IgD-negative memory B cell (primary cell): Measurements from ENCODE around the gene NUP205. TPM values are rescaled to one million over a fixed set of nuclear protein-coding genes. Genes with fewer than 3 reads are reported as not detected.
A peak's percentile ranks its signal among the peaks of the same experiment; 100 is the strongest.

ENCODE experiments used
- H3K27ac Mint-ChIP-seq, 3 donors: one replicate each; pipeline ENCODE4 v1.8.0; 2020 to 2022; ENCODE audit warnings: mild to moderate bottlenecking in 3 of 3, mixed read lengths in 3 of 3, moderate library complexity in 1 of 3
- H3K27me3 Mint-ChIP-seq: one replicate; pipeline ENCODE4 v1.8.0; 2021; ENCODE audit warnings: mixed read lengths
- H3K36me3 Mint-ChIP-seq: one replicate; pipeline ENCODE4 v1.8.0; 2020; ENCODE audit warnings: mild to moderate bottlenecking, mixed read lengths
- H3K4me1 Mint-ChIP-seq, 3 donors: one replicate each; pipeline ENCODE4 v1.8.0; 2020 to 2022; ENCODE audit warnings: mixed read lengths in 3 of 3, mild to moderate bottlenecking in 1 of 3
- H3K4me3 Mint-ChIP-seq, 4 donors: one replicate each; pipeline ENCODE4 v1.8.0; 2020 to 2022; ENCODE audit warnings: mild to moderate bottlenecking in 4 of 4, mixed read lengths in 4 of 4, moderate library complexity in 3 of 4
- H3K9me3 Mint-ChIP-seq, 3 donors: one replicate each; pipeline ENCODE4 v1.8.0; 2020 to 2021; ENCODE audit warnings: mixed read lengths in 3 of 3, mild to moderate bottlenecking in 1 of 3
- polyA plus RNA-seq: library from polyadenylated mRNA; unstranded; fragments of 300-500 nt; fragmentation: Illumina TruSeq; gene quantifications from one replicate; pipeline ENCODE4 v1.2.3, GENCODE V29; 2021

NUP205 gene
- polyA plus RNA-seq, 1 donor from 2014 or later: 18.0 TPM

DNA sequence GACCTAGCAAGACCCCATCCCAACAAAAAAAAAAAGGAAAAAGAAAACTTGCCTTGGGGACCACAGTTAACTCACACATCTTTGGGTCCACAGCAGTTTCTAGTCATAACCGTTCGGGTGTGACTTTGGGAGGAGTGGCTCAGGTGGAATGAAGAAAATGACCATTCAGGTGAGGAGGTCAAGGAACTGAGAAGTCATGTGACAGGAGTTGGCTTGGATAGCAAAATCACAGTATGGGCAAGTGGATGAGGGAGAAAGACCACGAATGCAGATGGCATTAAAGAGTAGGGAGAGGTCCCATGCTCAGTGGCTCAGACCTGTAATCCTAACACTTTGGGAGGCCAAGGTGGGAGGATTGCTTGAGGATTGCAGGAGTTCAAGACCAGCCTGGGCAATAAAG, 30.7 kb upstream of the NUP205 start:
- peaks cover 5% of the 10 kb centered on the region for H3K27me3 Mint-ChIP-seq
- no peaks in the 10 kb centered on the region for H3K4me1 Mint-ChIP-seq
- H3K9me3 Mint-ChIP-seq: peaks cover 0 to 4% (median 3%) of the 10 kb centered on the region in 3 donors
- no peak overlapping the region for H3K4me3 Mint-ChIP-seq
- peak overlapping the region in 1 of 3 donors; percentile 83 for H3K27ac Mint-ChIP-seq
- H3K36me3 Mint-ChIP-seq: no peaks in the 10 kb centered on the region

DNA sequence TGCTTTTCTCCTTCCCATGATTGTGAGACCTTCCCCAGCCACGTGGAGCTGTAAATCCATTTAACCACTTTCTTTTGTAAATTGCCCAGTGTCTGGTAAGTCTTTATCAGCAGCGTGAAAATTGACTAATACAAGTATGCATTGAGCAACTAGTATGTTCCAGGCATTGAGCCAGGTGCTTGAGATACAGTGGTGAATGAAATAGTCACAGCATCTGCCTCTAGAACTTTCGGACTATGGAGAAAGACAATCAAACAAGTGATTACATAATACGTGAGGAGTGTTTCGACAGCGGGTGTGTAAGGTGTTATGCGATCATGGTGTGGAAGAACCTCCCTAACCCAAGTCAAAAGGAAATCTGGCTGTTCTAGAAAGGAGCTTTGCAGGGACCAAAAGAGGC, 21.6 kb upstream of the NUP205 start:
- H3K4me3 Mint-ChIP-seq: no peak overlapping the region
- peaks cover 2% of the 10 kb centered on the region for H3K36me3 Mint-ChIP-seq
- no peak overlapping the region for H3K27ac Mint-ChIP-seq
- H3K27me3 Mint-ChIP-seq: peaks cover 6% of the 10 kb centered on the region
- peaks cover 0 to 1% (median 0%) of the 10 kb centered on the region in 3 donors for H3K4me1 Mint-ChIP-seq
- H3K9me3 Mint-ChIP-seq: no peaks in the 10 kb centered on the region

DNA sequence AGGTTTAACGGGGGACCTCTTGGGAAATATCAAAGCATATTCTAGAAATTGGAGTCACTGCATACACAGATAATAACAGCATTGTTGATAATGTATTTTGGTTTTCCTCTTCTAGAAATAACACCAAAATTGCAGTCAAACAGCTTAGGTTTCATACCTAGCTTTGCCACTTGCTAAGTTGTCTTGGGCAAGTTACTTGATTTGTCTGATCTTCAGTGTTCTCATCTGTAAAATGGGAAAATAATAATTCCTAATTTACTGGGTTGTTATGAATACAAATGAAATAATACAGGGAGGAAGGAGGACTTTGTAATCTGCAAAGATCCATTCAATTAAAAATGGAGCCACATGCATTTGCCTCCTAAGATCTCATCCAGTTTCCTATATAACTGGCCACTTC, 20.3 kb upstream of the NUP205 start:
- H3K27ac Mint-ChIP-seq: no peak overlapping the region
- H3K4me3 Mint-ChIP-seq: no peak overlapping the region
- H3K36me3 Mint-ChIP-seq: peaks cover 2% of the 10 kb centered on the region
- peaks cover 5% of the 10 kb centered on the region for H3K27me3 Mint-ChIP-seq
- H3K4me1 Mint-ChIP-seq: peaks cover 0 to 1% (median 0%) of the 10 kb centered on the region in 3 donors
- no peaks in the 10 kb centered on the region for H3K9me3 Mint-ChIP-seq

DNA sequence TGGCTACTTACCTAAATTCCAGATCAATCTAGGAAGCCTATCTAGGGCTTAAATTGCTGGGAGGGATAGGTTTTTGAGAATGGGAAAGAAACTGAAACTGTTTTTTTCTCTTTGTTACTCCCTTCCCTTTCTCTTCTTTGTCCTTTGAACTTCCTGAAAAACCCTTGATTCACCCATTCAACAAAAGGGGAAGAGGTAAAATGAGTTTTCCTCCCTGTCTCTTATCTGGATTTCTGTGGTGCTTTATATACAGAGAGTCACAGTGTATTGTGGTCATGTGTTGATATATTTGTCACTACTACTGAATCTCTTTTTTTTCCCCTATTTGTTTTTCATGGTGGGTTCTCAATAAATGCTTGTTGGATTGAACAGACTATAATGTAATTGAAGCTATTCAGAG, 19.8 kb upstream of the NUP205 start:
- Mint-ChIP-seq H3K36me3 (peaks cover 2% of the 10 kb centered on the region), H3K27me3 (peaks cover 5% of the 10 kb centered on the region), H3K27ac (no peak overlapping the region), H3K4me1 (peaks cover 0 to 1% (median 0%) of the 10 kb centered on the region in 3 donors), H3K9me3 (no peaks in the 10 kb centered on the region), H3K4me3 (no peak overlapping the region)

DNA sequence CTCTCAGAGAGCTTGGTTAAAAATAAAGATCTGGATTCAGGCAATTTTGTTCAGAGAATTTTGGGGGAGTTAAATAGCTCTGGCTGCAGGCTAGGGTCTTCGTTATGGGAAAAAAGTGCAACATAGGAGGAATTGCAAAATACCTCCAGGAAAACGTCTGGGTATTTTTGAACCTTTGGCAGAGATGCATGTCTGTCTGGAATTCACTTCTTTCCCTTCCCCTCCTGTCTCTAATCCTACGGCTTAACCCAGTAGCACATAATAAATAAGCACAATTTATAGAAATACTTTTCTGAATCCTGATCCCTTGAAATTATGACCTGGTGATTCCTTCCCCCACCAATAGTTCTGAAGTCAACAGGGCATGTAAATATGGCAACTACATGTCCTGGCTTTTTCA, 19.3 kb upstream of the NUP205 start:
- Mint-ChIP-seq H3K27ac (no peak overlapping the region), H3K36me3 (peaks cover 2% of the 10 kb centered on the region), H3K4me1 (peaks cover 0 to 1% (median 0%) of the 10 kb centered on the region in 3 donors), H3K27me3 (peaks cover 5% of the 10 kb centered on the region), H3K4me3 (no peak overlapping the region), H3K9me3 (no peaks in the 10 kb centered on the region)

DNA sequence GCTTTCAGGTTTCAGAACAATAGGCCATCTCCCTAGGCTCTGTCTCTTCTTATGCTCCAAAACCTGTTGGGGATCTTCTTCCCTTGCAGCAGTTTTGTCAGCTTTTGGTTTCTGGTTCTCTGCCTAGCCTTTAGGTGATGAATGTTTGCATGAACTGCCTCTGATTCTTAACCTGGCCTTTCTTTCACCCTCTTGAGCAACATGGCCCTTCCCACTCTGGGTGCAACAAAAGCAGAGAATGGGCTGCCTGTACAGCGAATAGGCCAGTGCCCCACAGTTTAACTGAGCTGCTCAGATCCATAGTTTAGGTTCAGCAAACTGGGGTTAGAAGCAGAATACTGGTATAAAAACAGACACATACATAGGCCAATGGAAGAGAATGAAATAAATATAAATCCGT, 18.1 kb upstream of the NUP205 start:
- peaks cover 5% of the 10 kb centered on the region for H3K27me3 Mint-ChIP-seq
- H3K4me1 Mint-ChIP-seq: peaks cover 0 to 1% (median 0%) of the 10 kb centered on the region in 3 donors
- peaks cover 2% of the 10 kb centered on the region for H3K36me3 Mint-ChIP-seq
- no peak overlapping the region for H3K27ac Mint-ChIP-seq
- no peaks in the 10 kb centered on the region for H3K9me3 Mint-ChIP-seq
- no peak overlapping the region for H3K4me3 Mint-ChIP-seq

DNA sequence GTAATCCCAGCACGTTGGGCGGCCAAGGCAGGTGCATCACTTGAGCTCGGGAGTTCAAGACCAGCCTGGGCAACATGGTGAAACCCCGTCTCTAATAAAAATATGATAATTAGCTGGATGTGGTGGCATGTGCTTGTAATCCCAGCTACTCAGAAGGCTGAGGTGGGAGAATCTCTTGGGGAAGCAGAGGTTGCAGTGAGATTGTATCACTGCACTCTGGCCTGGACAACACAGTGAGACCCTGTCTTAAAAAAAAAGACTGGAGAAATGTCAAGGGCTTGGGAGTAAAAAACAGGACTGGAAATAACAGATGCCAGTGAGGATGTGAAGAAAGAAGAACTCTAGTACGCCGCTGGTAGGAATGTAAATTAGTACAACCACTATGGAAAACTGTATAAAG, 16.7 kb upstream of the NUP205 start:
- Mint-ChIP-seq H3K27ac (no peak overlapping the region), H3K36me3 (peaks cover 2% of the 10 kb centered on the region), H3K4me1 (peaks cover 0 to 1% (median 0%) of the 10 kb centered on the region in 3 donors), H3K27me3 (peaks cover 3% of the 10 kb centered on the region), H3K4me3 (no peak overlapping the region), H3K9me3 (no peaks in the 10 kb centered on the region)

DNA sequence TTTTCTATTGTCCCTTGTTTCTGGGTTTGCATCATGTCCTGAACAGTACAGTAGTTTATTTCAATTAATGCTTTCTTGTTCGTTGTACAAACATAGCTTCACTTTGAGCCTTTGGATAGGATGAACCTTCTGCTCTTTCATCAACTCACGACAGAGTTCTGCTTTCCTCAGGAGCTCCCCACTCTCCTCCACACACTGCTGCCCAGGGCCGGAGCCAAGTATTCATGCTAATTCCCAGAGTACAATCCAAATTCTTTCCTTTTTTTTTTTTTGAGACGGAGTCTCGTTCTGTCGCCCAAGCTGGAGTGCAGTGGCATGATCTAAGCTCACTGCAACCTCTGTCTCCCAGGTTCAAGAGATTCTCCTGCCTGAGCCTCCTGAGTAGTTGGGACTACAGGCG, 7.5 kb upstream of the NUP205 start:
- Mint-ChIP-seq H3K27ac (peak overlapping the region in 1 of 3 donors; percentile 76), H3K9me3 (no peaks in the 10 kb centered on the region), H3K36me3 (peaks cover 1% of the 10 kb centered on the region), H3K4me1 (peaks cover 0 to 2% (median 0%) of the 10 kb centered on the region in 3 donors), H3K4me3 (no peak overlapping the region), H3K27me3 (peaks cover 4% of the 10 kb centered on the region)

DNA sequence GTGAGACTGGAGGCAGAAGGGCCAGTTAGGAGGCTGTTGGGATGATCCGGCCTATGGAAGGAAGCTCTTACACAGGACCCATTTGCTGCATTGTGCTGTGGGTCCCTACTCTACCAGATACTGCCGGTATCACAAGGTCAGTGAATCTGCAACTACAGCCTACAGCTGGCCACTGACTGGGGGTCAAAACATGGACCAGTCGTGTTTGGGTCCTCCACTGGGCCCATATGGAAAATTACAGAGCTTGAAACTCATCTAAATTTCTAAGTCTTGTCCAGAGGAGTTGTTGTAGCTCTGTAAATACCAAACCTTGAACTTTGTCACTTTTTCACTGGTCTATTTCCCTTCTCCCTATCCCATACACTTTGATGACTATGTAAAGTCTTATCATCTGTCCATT, 5.6 kb upstream of the NUP205 start:
- Mint-ChIP-seq H3K4me3 (no peak overlapping the region), H3K36me3 (peaks cover 1% of the 10 kb centered on the region), H3K27me3 (peaks cover 4% of the 10 kb centered on the region), H3K27ac (no peak overlapping the region), H3K9me3 (no peaks in the 10 kb centered on the region), H3K4me1 (peaks cover 4 to 11% (median 5%) of the 10 kb centered on the region in 3 donors)

DNA sequence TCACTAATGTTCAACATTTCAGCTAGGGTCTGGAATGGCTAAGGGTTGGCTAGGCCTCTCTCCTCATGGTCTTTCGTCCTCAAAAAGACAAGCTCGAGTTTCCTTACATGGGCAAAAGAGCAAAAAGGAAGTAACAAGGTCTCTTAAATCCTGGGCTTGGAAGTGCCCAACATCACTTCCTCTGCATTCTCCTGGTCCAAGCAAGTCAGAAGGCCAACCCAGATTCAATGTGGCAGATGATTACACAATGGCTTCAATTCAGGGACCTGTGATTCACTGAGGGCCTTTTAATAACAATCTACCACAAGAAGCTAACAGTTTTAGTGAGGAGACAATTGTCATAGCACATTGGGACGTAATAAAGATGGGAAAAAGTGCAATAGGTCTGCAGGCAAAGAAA, 4.4 kb upstream of the NUP205 start:
- Mint-ChIP-seq H3K4me1 (peaks cover 4 to 11% (median 5%) of the 10 kb centered on the region in 3 donors), H3K9me3 (no peaks in the 10 kb centered on the region), H3K4me3 (no peak overlapping the region), H3K27me3 (peaks cover 4% of the 10 kb centered on the region), H3K36me3 (no peaks in the 10 kb centered on the region), H3K27ac (no peak overlapping the region)

DNA sequence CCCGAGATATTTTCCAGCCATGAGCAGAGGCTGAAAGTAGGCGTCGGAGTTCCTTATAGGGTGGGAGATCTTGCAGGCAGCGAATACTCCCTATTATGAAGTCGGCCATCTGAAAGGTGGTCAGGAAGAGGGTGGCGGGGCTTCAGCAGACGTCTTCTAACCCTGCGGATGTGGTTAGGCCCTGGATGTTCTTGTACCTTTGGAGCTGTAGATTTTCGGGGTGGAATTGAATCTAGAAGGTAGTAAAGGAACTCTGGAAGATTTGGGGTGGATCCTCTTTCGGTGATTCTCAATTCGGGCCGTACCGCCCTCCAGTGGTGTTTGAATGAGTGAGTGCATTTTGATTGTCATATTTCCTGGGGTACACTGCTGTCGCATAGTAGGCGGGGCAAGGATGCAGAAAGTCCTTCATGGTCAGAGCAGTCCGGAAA, 635 bp downstream of the NUP205 start:
- peaks cover 9 to 26% (median 19%) of the 10 kb centered on the region in 3 donors for H3K4me1 Mint-ChIP-seq
- H3K4me3 Mint-ChIP-seq: no peak overlapping the region
- H3K27ac Mint-ChIP-seq: no peak overlapping the region
- H3K36me3 Mint-ChIP-seq: peaks cover 4% of the 10 kb centered on the region
- no peaks in the 10 kb centered on the region for H3K9me3 Mint-ChIP-seq
- no peaks in the 10 kb centered on the region for H3K27me3 Mint-ChIP-seq

DNA sequence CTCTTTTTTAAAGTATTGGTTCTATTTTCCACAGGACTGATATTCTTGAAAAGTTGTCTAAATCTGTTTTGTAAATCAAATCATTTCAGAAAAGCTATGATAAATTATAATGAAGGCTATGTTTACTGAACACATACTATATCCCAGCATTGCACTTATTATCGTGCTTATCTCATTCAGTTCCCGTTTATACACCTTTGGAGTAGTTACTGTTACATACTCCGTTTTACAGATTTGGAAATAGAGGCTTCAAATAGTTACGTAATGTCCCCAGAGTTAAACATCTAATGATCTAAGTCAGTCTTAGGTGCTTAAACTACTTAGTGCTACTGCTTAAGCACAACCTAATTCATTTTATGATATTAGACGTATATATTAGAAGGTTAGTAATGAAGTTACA, 1.2 kb downstream of the NUP205 start:
- Mint-ChIP-seq H3K27me3 (no peaks in the 10 kb centered on the region), H3K27ac (no peak overlapping the region), H3K9me3 (no peaks in the 10 kb centered on the region), H3K36me3 (peaks cover 4% of the 10 kb centered on the region), H3K4me3 (no peak overlapping the region), H3K4me1 (peaks cover 9 to 27% (median 21%) of the 10 kb centered on the region in 3 donors)

DNA sequence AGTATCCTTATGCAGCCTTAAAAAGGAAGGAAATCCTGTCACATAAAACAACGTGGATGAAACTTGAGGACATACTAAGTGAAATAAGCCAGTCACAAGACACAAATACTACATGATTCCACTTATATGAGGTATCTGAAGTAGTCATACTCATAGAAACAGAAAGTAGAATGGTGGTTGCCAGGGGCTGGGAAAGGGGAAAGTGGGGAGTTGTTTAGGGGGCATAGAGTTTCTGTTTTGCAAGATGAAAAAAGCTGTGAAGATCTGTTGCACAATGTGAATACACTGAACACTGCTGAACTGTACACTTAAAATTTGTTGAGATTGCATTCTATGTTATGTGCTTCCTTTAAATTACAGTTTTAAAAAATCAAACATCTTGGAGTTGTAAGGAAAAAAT, 2.9 kb downstream of the NUP205 start:
- H3K27me3 Mint-ChIP-seq: no peaks in the 10 kb centered on the region

DNA sequence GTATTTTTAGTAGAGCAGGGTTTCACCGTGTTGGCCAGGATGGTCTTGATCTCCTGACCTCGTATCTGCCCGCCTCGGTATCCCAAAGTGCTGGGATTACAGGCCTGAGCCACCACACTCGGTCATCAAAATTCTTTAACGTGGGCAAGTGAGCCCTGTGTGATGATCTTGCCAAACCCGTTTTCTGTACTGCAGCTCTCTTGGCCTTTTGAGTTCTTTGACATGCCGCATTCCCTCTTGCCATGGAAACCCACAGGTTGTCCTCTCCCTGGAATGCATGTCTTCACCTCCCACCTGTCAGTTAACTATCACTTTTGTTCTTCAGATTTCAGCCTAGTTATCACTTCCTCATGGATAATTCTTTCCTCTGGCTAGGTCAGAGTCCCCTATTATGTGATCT, 5.0 kb downstream of the NUP205 start:
- Mint-ChIP-seq H3K9me3 (no peaks in the 10 kb centered on the region), H3K27me3 (no peaks in the 10 kb centered on the region), H3K4me3 (no peak overlapping the region), H3K4me1 (peaks cover 4 to 23% (median 18%) of the 10 kb centered on the region in 3 donors), H3K36me3 (peaks cover 4% of the 10 kb centered on the region), H3K27ac (no peak overlapping the region)

More for the DNA sequence above, 2.9 kb downstream of the NUP205 start:
- H3K4me1 Mint-ChIP-seq: peaks cover 4 to 27% (median 22%) of the 10 kb centered on the region in 3 donors
- no peaks in the 10 kb centered on the region for H3K9me3 Mint-ChIP-seq
- H3K27ac Mint-ChIP-seq: no peak overlapping the region
- peak overlapping the region in 1 of 4 donors; percentile 31 for H3K4me3 Mint-ChIP-seq
- peaks cover 4% of the 10 kb centered on the region for H3K36me3 Mint-ChIP-seq

DNA sequence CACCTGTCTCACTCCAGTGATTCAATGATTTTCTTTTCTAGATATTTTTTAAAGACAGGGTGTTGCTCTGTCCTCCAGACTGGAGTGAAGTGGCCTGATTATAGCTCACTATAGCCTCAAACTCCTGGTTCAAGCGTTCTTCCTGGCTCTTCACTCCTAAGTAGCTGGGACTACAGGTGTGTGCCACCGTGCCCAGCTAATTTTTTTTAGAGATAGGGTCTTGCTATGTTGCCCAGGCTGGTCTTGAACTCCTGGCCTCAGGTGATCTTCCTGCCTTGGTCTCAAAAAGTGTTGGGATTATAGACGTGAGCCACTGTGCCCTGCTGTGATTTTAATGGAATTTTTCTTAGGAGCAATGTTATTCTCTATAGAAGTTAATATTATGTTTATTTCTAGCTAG, 14.1 kb downstream of the NUP205 start:
- Mint-ChIP-seq H3K4me1 (peaks cover 21 to 28% (median 25%) of the 10 kb centered on the region in 3 donors), H3K9me3 (peaks cover 0 to 4% (median 2%) of the 10 kb centered on the region in 3 donors), H3K4me3 (no peak overlapping the region), H3K36me3 (peaks cover 11% of the 10 kb centered on the region), H3K27ac (no peak overlapping the region), H3K27me3 (no peaks in the 10 kb centered on the region)

DNA sequence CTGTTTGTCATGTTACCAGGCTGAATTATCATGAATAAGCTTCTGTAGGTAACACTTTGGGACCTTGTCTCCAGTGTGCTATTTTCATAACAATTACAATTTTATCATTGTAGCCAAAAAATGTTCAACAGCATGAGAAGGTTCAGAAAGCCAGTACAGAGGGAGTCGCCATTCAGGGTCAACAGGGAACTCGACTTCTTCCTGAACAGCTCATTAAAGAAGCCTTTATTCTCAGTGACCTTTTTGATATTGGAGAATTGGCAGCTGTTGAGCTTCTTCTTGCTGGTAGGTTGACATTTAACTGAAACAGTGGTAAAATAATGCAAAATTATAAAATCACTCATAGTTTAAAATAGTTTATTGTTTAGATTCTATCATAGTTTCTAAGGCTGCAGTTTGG, 15.8 kb downstream of the NUP205 start:
- peak overlapping the region in 1 of 4 donors; percentile 37 for H3K4me3 Mint-ChIP-seq
- H3K36me3 Mint-ChIP-seq: peaks cover 11% of the 10 kb centered on the region
- H3K27ac Mint-ChIP-seq: peak overlapping the region in 1 of 3 donors; percentile 73
- no peaks in the 10 kb centered on the region for H3K27me3 Mint-ChIP-seq
- H3K9me3 Mint-ChIP-seq: peaks cover 0 to 4% (median 2%) of the 10 kb centered on the region in 3 donors
- H3K4me1 Mint-ChIP-seq: peaks cover 21 to 28% (median 25%) of the 10 kb centered on the region in 3 donors
